A172 (cell line): ENCODE measurements around the gene MRPL10. TPM values are rescaled to one million over a fixed set of nuclear protein-coding genes. Genes with fewer than 3 reads are reported as not detected.

Source experiments
- DNase-seq: peaks from one replicate; pipeline ENCODE4 v3.0.0-alpha.2; 2015; ENCODE audit warnings: low spot score
- total RNA-seq: library from RNA; depleted of rRNA; stranded (reverse); fragments of >200 nt; shearing (Covaris generic); gene quantifications from 2 replicates; pipeline ENCODE4 v1.2.3, GENCODE V29; 2014

The MRPL10 gene
- total RNA-seq, 1 experiment from 2014 or later: 58.5 TPM

DNA sequence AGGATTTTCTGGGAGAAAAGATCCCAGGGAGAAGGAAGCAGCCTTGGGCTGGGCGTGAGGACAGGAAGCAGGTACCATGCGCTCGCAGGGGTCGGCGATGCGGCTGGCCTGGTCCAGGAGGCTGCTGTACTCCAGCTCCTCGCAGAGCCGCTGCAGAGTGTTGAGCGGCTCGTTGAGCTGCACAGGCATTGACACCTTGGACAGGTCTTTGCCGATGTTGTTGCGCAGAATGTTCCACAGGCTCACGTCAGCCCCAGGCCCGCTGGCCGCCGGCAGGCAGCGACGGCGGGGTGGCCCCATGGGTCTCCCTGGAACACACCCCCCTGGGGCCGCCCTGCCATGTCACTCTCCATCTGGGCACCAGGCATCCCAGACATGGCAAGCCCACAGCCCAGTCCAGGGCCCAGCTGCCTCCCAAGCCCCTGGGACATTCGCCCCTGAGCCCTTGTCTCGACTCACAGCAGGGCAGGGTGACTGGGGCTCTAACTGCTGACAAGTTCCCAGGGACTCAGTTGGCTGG lies 17.8 kb downstream of the MRPL10 start:
- no peak for DNase-seq

DNA sequence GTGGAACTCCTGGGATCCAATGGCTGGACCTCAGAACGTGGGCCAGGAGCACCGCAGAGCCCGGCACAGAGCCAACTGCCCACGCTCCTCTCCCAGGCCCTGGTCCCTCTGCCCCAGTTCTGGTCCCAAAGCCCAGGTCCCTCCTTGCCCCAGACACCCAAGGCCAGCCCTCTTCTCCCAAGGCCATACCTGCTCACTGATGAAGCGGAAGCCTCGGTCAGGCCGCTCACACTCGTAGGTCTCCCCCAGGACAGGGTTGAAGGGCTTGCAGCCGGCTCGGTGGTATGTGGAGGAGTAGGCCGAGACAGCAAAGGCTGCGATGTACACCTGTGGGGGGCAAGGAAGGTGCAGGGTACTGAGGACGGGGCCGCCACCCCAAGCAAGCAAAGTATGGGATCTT lies 18.3 kb downstream of the MRPL10 start:
- DNase-seq: no peak

DNA sequence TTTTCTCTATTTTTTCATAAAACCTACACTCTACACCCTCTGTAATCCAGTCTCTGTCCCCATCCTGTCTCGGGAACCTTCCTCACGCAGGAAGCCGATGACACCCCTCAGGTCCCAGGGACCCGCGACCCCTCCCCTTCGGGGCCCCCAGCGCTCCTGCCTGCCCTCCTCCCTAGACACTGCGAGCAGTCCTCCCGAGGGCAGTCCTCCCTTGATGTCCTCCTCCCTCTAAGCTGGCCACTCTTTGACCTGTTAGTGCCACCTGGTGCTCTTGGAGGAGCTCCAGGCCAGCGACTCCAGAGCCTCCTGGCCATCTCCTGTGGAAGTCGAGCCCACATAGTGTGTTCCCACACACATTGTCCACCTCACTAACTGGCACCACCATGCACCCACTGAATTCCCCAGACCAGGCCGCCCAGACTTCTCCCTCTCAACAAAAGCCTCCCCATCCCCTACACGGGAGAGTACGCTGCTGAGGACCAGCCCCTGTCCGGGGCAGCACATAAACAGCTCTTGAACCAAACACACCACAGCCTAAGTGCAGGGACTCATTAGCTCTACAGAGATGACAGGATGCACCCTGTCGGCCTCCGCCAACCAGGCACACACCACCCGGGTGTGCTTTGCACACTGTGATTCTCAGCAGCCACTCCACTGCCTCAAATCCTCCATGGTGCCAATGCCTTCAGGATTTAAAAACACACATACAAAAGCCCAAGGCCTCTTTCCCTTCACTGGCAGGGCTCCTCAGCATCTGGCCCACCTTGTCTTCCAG lies 19.0 kb downstream of the MRPL10 start:
- DNase-seq: no peak

DNA sequence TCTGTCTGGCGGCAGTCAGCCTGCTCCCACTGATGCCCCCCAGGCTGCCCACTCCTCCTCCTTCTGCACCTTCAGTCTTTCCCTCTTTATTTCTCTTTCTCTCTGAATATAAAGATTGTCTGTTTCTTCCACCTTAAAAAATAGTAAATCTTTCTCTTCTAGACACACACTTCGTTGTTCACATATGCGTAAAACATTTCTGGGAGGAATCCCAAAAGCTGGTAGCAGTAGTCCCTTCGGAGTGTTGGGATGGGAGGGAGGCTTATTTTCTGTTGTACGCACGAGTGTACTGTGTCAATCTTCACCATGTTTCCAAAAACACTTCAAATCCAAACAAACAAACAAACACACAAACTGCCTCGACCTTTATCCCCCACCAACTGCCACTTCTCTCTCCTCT lies 19.6 kb downstream of the MRPL10 start:
- no peak for DNase-seq

DNA sequence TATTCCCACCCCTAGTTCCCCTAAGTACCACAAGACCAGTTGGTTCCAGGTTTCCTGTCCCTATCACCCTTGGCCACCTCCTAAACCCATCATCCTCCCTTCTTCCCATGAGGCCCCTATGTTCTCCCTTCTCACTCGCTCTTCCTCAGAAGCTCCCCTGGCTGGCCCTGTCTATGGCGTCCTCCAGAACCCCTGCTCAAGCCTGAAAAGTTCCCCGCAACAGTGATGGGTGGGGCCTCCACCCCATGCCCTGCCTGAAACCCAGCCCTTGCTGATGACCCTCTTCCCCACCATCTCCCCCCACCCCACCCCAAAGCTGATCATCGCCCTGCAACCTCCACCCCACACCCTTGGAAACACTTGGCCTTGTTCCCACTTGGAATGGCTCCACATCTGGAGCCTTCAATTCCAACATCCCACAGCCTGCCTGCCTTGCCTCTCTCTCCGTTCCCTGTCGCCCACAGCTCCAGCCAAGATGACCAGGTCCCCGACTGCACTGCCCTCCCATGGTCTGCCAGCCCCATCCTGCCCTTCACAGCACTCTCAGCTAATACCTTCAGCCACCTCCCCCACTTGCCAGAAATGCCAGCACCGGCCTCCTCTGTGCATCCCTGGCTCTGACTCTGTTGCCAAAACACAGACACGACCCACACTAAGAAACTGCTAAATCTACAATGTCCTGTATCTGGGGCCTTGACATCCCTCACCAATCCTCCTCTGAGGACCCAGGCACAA lies 20.3 kb downstream of the MRPL10 start:
- no peak for DNase-seq

DNA sequence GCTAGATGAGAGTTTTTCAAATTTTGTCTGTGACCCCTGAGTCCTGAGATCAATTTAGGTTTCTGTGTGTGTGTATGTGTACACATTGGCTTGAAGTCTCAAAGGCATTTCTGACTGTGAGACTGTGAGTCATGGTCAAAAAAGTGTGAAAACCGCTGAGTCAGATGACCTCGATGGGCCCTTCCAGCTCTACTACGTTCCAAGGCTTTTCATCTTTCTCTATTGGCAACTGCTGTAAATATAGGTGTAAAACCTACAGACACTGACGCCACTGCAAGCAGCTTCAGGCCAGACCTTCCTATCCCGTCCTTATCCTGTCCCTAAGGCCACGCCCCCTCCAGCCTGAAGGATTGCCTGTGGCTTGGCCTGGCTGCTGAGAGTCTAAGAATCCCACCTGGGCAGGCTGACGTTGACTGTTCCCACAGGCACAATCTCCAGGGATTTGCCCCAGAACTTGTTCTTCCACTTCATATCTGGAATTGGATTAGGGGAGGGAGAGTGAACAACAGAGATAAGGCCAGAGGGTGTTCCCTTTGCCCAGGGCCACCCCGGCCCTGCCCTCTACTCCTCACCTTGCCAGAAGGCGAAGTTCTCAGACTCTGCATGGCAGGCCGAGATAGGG lies 21.0 kb downstream of the MRPL10 start:
- peak; percentile 91 for DNase-seq

DNA sequence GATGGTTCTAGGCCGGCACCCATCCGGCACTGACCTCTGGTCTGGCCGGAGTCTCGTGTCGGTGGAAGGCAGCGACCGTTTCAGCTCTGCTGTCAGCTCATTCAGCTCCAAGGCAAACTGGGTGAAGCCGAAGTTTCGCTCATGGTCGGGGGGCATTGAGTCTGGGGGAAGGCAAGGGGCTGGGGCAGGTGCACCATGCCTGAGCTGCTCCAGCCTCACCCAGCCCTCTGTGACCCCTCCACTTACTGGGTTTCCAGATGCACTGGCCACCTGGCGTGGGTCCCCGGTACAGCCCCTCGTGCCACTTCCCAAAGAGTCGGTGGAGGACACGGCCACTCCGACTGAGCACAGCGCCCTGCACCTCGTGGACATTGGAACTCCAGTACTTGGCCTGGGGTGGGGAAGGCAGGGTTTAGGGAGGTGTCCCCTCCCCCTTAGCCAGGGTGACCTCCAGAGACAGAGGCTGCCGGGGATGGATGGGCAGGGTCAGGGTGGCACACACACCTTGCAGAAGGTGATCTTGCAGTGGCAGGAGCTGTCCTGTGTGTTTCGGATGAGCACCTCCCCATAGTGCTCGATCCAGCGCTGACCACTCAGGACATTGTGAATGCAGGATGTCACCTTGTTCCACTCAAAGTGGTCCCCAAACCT lies 22.4 kb downstream of the MRPL10 start:
- no peak for DNase-seq

DNA sequence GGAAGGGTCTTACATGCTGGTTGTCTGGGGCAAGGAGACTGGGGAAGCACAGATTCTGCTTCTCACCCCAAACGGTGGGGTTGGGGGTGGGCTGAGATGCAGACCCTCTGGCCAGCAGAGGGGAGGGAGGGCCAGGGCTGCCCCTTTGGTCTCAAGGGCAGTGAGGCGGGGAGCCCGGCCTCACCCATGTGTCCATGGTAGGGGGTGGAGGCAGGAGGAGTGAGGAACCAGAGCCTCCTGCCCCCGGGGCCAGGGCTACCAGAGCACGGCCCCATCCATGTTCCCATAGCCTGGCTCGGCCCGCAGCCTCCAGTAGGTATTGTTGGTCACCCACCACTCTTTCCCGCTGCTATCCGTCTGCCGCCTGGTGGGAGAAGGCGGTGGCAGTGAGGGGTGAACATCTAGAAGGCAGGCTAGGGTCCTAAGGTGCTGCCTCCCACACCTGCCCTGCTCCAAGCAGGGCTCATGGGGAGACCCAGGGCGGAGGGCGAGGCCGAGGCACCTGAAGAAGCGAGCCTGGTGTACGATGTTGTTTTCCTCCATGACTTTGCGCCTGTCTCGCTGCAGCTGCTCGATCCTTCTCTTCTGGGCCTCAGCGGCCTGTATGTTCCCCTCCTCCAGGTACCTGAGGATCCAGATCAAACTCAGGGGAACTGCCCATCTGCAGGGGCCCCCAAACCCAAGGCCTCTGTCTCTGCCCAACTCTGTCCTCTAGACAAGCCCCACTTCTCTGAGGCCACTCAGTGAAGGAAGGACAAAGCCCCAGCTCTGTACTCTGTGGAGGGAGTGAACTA lies 23.1 kb downstream of the MRPL10 start:
- DNase-seq: no peak

DNA sequence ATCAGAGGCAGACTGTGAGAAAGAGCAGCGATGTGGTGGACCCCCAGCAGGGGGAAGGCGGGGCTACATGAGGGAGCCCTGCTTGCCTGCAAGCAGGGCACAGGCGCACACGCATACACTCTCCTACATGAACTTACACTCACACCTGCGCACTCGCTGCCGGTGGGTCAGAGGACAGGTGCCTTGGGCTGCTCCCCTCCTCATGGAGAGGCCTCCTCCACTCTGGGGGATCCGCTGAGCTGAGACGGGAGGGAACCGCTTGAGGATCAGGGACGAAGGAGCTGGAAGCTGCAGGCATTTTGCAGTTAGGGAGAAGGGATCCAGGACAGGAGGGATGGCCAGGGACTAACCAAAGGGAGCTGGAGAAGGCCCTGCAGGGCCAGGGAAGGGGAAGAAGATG lies 23.9 kb downstream of the MRPL10 start:
- DNase-seq: no peak

DNA sequence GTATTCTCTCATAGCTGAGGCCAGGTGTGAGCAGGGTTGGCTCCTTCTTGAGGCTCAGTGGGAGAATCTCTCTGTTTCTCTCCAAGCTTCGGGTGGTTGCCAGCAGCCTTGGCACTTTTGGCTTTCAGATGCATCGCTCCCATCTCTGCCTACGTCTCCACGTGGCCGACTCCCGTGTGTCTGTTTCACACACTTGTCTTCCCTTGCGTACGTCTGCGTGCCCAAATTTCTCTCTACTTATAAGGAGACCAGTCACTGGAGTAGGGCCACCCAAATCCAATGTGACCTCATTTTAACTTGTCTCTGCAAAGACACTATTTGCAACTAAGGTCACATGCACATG lies 24.5 kb downstream of the MRPL10 start:
- no peak for DNase-seq

DNA sequence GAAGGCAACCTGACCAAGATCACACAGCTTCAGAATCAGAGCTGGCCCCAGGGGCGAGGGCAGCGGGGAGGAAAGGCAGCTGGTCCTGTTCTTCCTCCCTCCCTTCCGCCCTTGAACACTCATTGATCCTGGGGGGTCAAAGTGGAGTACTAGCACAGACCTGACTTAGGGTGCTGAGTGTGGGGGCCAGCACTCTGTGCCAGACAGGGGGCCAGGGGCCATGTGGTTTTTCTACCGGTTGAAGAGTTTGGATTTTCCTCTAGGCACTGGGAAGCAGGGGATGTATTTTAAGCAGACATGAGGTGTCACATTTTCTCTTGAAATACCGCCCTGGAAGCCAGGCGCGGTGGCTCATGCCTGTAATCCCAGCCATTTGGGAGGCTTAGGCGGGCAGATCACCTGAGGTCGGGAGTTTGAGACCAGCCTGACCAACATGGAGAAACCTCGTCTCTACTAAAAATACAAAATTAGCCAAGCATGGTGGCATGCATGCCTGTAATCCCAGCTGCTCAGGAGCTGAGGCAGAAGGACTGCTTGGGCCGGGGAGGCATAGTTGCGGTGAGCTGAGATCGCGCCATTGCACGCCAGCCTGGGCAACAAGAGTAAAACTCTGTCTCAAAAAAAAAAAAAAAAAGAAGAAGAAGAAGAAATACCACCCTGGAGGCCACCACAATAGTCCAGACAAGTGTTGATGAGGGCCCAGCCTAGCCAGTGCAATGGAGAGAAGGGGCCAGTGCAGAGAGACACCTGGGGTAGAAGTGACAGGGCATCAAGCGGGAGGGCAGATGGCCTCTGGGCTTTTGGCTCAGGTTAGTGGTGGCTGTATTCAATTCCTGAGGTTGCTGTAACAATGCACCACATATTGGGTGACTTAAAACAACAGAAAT lies 25.1 kb downstream of the MRPL10 start:
- no peak for DNase-seq

DNA sequence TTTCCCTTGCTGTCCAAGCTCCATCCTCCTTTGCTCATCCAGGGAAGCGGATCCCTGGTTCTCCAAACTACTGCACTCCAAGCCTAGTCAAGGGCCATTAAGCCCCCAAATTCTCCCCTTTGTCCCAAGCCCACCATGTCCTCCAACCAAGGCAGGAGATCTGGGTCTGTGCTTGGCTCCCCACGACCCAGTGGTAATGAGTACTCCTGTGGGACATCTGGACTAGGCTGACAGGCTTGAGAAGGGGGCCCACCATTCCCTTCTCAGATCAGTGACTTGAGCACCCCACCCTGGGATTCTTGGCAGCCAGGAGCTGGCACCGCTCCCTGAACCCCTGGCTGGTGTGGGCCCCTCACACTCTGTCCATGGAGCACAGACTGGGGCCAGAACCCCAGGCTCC lies 26.9 kb downstream of the MRPL10 start:
- no peak for DNase-seq

DNA sequence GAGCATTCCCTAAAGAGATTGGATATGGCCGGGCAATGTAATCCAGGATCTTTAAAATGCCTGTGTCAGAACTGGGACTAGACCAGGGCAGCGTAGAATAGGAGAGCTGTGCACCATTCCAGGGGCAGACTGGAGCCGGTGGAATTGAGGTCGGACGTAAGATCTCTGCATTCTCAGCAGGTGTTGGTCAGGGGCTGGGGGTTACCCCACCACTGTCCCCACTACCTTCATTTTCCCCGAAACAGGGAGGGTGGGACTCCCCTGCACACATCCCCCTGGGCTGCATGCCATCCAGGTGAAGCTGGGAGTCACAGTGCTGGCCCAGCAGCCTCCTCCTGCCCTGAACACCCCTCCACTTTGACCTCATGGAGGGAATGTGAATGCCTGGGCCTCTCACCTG lies 27.6 kb downstream of the MRPL10 start:
- DNase-seq: no peak

DNA sequence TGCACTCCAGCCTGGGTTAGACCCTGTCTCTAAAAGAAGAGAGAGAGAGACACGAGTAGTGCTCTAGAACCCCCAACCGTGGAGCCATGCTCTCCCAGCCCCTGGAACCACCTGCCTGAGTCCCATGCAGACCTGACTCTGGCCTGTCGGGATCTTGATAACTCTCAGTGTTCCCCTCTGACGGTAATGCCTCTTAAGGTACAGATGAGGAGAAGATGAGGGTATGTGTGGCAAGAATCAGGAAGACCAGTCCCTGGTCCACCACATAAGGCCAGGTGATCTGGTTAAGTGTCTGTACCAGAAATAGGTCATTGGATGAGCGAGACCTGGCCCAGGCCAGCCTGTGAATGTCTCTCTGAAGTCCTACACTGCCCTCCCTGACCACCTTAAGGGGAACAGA lies 28.1 kb downstream of the MRPL10 start:
- DNase-seq: no peak

DNA sequence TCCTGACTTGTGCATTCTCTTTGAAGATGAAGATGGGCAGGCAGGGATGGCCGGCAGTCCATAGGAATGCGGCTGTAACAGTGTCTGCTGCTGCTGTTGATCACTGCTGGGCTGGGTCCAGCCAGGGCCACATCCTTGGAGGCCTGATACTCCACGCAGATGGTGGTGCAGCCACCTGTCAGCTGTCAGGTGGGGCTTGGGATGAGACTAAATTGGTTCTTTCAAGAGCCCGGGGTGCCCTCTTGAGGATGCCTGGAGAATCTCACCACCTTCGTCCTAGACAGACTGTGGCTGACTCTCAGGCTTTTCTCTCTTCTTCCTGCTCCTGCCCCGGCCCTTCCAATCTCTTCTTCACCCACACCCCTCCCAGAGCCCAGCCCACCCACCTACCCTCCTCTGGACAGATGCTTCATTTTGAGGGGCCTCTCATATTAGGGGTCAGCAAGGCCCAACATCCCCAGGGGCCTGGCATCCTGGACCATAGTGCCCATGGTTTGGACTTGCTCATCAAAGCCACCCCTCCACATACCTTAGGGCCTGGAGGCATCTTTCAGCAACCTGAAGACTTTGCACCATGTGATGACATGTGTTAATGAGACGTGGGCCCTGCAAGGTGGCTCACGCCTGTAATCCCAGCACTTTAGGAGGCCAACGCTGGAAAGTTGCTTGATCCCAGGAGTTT lies 28.9 kb downstream of the MRPL10 start:
- DNase-seq: peak; percentile 76

DNA sequence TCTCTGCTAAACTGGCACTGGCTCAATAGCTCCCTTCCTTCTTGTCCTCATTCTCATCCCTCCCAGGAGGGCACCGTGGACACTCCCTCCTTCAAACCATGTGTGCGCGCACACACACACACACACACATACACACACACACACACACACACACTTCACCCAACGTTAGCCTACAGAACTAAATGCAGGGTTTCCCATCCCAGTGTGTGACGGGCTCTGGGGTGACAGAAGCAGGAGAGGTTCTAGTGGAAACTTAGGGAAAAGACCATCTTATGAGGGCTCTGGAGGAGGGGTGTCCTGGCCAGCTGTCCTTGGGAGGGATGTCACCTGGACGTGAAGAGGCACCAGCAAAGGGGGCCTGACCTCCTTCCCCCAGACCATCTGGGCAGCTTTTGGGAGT lies 29.4 kb downstream of the MRPL10 start:
- DNase-seq: no peak

DNA sequence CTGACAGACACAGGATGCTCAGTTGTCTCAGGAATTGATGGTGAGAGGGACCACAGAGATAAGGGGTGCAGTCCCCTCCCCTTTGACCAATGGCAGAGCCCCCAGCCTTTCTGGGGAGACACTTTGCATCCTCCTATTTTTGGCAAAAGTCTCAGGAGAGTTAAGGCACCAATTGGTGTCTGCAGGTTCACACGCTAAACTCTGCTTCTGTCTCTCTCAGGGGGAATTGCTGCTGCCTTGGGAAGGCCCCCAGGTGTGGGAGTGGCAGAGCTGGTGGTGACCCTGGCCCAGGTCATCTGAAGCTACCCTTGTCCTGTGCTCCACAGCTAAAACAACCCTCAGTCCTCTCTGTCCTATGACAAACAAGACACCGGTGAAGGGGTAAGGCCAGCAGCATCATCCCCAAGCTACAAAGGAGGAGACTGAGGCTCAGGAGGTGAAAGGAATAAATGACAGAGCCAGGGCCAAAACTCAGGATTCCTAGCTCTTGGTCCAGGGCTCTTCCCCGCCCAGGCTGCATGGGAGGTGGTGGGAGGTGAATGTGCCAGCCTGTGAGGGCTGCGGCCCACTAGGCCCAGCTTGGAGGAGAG lies 30.1 kb downstream of the MRPL10 start:
- DNase-seq: no peak

DNA sequence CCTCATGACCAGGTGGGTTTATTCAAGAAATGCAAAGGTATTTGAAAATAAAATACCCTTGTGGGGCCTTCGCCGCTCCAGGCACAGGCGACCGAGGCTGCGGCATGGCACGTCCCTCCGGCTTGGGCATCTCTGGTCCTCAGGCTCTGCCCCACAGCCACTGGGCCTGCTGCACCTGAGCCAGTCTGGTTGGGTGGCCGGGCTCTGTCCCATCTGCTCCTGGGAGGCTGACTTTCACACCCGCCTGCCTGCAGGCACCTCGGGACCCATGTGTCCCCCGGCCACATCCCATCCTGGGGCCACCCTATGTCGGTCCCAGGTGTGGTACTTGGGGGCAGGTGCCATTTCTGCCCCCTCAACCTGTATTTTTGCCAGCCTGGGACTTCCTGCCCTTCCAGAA lies 30.7 kb downstream of the MRPL10 start:
- no peak for DNase-seq

DNA sequence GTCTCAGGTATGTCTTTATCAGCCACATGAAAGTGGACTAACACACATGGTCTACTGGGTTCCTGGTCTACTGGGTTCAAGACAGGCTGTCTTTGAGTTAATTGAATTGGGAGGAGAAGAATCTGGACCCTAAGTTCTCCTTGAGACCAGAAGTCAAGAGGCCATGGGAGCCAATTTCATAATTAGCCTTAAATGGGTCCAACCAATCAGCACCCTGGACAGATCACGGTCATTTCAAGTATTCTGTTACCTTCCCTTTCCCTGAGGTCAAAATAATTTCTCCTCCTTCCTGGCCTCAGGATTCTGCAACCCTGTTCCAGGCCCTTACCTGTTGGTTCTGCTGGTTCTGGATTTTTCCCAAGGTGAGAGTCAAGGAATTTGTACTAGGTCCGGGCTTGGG lies 33.5 kb downstream of the MRPL10 start:
- no peak for DNase-seq

DNA sequence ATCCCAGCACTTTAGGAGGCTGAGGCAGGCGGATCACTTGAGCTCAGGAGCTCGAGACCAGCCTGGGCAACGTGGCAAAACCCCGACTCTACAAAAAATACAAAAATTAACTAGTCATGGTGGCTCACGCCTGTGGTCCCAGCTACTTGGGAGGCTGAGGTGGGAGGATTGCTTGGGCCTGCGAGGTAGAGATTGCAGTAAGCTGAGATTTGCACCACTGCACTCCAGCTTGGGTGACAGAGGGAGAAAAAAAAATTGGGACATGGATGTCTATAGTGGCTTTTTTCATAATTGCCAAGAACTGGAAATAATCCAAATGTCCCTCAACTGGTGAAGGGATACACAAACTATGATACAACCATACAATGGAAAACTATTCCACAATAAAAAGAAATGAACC lies 38.4 kb downstream of the MRPL10 start:
- no peak for DNase-seq
